GM19099 (cell line): ENCODE measurements around the gene MARK3.

Experiments
- POLR2A ChIP-seq: IDR thresholded peaks from 3 replicates; pipeline ENCODE4 v1.6.1; 2011; ENCODE audit warnings: low read depth; ENCODE audit not compliant: insufficient read length; ENCODE audit errors: extremely low read depth

The MARK3 gene

GRCh38 chr14:103526247-103526913, 141.2 kb downstream of the MARK3 start:
- no peak for TF ChIP-seq POLR2A

- no peak for TF ChIP-seq POLR2A
Observed at GRCh38 chr14:103526914-103527248, 141.7 kb downstream of the MARK3 start.

GRCh38 chr14:103527408-103528145, 142.4 kb downstream of the MARK3 start:
- TF ChIP-seq POLR2A: peak; percentile 32

GRCh38 chr14:103528146-103528586, 143.0 kb downstream of the MARK3 start:
- TF ChIP-seq POLR2A: no peak

GRCh38 chr14:103528587-103529382, 143.6 kb downstream of the MARK3 start, which contains the start of gene TRMT61A:
Gene TRMT61A, plus strand, starts transcription at chr14:103529196. Its CDS starts 783 bp downstream, at chr14:103529979.
- TF ChIP-seq POLR2A: peak; percentile 78

- TF ChIP-seq POLR2A: no peak
Observed at GRCh38 chr14:103529383-103530365, 144.5 kb downstream of the MARK3 start.

GRCh38 chr14:103530390-103530789, 145.2 kb downstream of the MARK3 start:
- no peak for TF ChIP-seq POLR2A

GRCh38 chr14:103530831-103531230, 145.6 kb downstream of the MARK3 start:
- TF ChIP-seq POLR2A: no peak

GRCh38 chr14:103531421-103532215, 146.4 kb downstream of the MARK3 start:
- no peak for TF ChIP-seq POLR2A

- no peak for TF ChIP-seq POLR2A
Observed at GRCh38 chr14:103532216-103533136, 147.3 kb downstream of the MARK3 start.

- TF ChIP-seq POLR2A: no peak
Observed at GRCh38 chr14:103533137-103533998, 148.2 kb downstream of the MARK3 start.
